ENCODE data around the gene TTLL12.

TTLL12 gene

DNA sequence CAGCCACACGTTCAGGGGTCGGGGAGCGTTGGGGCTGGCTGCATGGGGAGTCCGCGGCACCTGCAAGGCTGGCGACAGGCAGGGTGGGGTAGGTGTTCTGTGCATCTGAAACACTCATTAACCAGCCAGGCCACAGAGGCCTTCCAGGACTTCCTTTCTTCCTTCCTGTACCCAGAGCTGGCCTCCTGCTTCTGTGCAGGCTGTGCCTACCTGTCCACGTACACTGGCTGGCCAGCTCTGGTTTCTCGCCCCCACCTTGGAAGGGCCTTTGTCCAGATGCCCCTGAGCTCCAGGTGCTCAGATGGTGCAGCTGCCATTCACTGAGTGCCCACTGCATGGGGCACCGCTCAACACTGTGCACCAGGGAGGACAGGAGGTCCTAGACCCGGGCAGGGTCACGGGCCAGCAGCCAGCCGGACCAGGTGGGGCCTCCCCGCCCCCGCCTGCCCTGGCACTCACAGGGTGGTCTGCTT lies 15.9 kb downstream of the TTLL12 start:
- no peak for DNase-seq

- no peak for DNase-seq
Measured at GRCh38 chr22:43170131-43170480, 16.8 kb downstream of the TTLL12 start.

- DNase-seq, result no peak
Measured at GRCh38 chr22:43169310-43170130, 17.4 kb downstream of the TTLL12 start.

- peak; percentile 34 for DNase-seq
Measured at GRCh38 chr22:43168471-43169309, 18.2 kb downstream of the TTLL12 start.

DNA sequence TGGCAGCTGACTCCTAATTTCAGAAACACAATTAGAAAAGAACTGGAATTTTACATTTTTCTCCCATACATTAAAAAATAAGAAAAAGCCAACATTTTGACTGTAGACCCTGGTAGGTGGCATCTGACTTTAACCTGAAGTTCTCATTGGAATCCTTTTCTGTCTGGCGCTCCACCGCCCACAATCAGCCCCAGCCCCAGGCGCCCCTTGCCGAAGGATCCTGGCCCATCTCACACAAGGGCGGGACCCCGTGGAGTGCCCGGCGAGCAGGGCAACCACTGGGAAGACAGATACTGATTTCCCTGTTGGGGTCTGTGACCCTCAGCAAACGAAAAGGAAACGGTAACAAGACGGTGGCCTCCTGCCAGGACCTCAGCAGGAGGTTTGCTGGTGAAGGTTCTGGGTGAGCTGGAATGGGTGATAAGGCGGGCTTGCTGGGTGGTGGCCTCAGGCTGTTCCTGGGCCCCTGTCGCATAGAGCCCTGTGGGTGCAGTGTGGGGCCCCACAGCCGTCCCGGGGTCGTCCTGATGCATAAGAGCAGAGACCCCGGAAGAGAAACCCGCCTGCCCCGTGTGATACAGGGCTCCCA lies 19.8 kb downstream of the TTLL12 start:
- DNase-seq, result no peak

GRCh38 chr22:43166132-43166930 lies 20.6 kb downstream of the TTLL12 start:
- no peak for DNase-seq

GRCh38 chr22:43164636-43165035 lies 22.3 kb downstream of the TTLL12 start:
- DNase-seq, result no peak

- no peak for DNase-seq
Measured at GRCh38 chr22:43163241-43163795, 23.6 kb downstream of the TTLL12 start.

DNA sequence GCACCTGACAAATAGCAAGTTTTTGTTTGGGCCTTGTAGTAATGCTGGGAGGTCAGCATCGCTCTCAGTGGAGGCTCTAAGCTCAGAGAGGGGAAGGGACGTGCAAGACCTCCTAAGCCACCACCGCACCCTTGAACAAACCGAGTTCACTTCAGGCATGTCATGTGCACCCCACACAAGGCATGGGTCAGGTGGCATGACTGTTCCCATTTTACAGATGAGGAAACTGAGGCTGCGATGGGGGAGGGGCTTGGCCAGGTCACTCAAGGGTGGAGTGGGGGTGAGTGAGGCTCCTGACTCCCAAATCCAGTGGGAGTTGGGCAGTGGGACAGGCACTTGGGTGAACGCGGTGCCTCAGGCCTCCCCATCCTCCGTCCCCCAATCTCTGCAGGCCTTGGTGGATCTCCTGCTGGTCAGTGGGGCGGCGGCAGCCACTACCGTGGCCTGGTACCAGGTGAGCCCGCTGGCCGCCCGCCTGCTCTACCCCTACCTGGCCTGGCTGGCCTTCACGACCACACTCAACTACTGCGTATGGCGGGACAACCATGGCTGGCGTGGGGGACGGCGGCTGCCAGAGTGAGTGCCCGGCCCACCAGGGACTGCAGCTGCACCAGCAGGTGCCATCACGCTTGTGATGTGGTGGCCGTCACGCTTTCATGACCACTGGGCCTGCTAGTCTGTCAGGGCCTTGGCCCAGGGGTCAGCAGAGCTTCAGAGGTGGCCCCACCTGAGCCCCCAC lies 24.4 kb downstream of the TTLL12 start:
- no peak for DNase-seq

GRCh38 chr22:43160497-43161126 lies 26.3 kb downstream of the TTLL12 start:
- no peak for DNase-seq

GRCh38 chr22:43159484-43160178 lies 27.3 kb downstream of the TTLL12 start:
- DNase-seq, result peak; percentile 21

DNA sequence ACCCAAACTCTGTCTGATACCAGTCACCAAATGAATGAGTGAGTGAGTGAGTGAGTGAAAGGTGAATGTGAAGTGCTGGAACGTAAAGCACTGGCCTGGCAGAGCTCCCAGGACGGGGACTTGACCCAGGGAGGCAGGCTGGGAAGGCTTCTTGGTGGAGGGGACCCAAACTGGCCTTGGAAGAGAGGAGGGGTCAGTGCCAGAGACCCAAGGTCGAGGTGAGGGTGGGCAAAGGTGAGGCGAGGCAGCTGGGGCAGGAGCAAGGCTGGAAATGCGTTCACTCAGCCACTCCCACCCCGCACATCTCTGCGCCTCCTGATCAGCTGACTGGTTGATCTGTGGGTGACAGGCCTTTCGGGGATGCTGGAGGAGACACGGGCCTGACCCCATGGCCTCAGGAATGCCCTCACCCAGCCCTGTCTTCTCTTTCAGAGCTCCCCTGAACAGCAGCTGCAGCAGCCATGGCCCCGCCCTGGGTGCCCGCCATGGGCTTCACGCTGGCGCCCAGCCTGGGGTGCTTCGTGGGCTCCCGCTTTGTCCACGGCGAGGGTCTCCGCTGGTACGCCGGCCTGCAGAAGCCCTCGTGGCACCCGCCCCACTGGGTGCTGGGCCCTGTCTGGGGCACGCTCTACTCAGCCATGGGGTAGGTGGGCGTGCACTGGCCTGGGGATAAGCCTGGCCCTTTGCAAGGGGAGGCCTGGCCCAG lies 28.0 kb downstream of the TTLL12 start:
- DNase-seq, result no peak

GRCh38 chr22:43157874-43158546 lies 28.9 kb downstream of the TTLL12 start:
- DNase-seq, result no peak

GRCh38 chr22:43156413-43156812 lies 30.5 kb downstream of the TTLL12 start:
- DNase-seq, result no peak

DNA sequence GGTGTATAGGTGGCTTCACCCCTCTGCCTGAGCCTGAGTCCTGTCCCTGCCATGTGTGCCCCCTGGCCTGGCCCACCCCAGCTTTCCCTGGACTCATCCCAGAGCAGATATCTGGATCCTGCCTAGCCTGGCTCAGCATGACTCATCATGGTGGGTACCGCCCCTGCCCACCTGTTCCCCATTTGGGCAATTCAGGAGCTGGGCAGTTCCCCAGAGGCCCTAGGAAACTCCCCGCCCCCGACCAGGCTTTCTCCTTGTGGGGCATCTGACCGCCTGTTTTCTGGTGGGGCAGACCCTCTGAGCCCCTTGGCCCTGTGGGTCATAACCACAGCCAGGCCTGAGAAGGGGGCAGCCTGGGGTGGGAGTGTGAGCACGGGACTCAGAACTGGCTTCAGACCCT lies 31.1 kb downstream of the TTLL12 start:
- no peak for DNase-seq

- no peak for DNase-seq
Measured at GRCh38 chr22:43154887-43155536, 31.9 kb downstream of the TTLL12 start.

DNA sequence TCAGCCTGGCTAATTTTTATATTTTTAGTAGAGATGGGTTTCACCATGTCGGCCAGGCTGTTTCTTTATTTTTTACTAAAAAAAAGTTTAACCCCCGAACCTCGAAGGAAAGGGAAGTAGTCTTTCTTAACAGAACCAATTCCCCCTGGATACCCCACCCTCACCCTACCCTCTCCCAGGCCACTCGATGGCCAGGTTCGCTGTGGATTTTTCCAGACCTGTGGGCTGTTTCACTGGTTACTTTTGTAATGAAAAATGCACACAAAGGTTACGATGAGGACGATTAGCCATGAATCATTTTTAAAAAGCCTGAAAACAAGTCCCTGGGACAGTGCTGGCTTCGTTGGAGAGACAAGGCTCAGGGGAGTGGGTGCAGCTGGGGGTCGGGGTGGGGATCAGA lies 33.0 kb downstream of the TTLL12 start:
- DNase-seq, result no peak

GRCh38 chr22:43152357-43153071 lies 34.4 kb downstream of the TTLL12 start:
- peak; percentile 38 for DNase-seq
